ENCODE results near the gene MYO3A.

- TF ChIP-seq CTCF (IDR thresholded peaks at IDR 0.05; ENCODE audit: low read depth, low read length) (no peak), POLR2A (IDR thresholded peaks at IDR 0.05; ENCODE audit: extremely low read depth, insufficient read length) (no peak), MAX (IDR thresholded peaks at IDR 0.05; ENCODE audit: low read depth, low read length) (no peak), MYC (IDR thresholded peaks at IDR 0.05; ENCODE audit: low read depth, low read length) (no peak)
Measured at GRCh38 chr10:25912866-25913265, 21.2 kb upstream of the MYO3A start.
